Endothelial cell of hepatic sinusoid (primary cell): ENCODE data around the gene SORCS2.
"Not testable (repeated sequence)": the region's sequence is repeated elsewhere in the genome, so short reads cannot be mapped to it uniquely, and the experiment has no call there.

Experiments
- in situ Hi-C: cut with HindIII; loops from 2 replicates; pipeline ENCODE4 v1.10.0; 2017; ENCODE audit warnings: low sequenced_read_pairs

The SORCS2 gene

GRCh38 chr4:7577361-7578039 lies 385.2 kb downstream of the SORCS2 start:
- in situ Hi-C loops, result not testable (repeated sequence)

GRCh38 chr4:7581477-7581876 lies 389.1 kb downstream of the SORCS2 start:
- in situ Hi-C loops, result no loop called here

- in situ Hi-C loops, result no loop called here
Measured at GRCh38 chr4:7582313-7583097, 390.2 kb downstream of the SORCS2 start.

GRCh38 chr4:7584098-7584497 lies 391.8 kb downstream of the SORCS2 start:
- in situ Hi-C loops, result no loop called here

GRCh38 chr4:7584606-7585159 lies 392.3 kb downstream of the SORCS2 start:
- in situ Hi-C loops, result no loop called here

- in situ Hi-C loops, result no loop called here
Measured at GRCh38 chr4:7585768-7586167, 393.4 kb downstream of the SORCS2 start.

- in situ Hi-C loops, result no loop called here
Measured at GRCh38 chr4:7587433-7588405, 395.4 kb downstream of the SORCS2 start.

- in situ Hi-C loops, result no loop called here
Measured at GRCh38 chr4:7590189-7590588, 397.9 kb downstream of the SORCS2 start.

- in situ Hi-C loops, result no loop called here
Measured at GRCh38 chr4:7590899-7591298, 398.6 kb downstream of the SORCS2 start.

GRCh38 chr4:7591409-7592053 lies 399.2 kb downstream of the SORCS2 start:
- in situ Hi-C loops, result no loop called here

GRCh38 chr4:7593646-7594412 lies 401.5 kb downstream of the SORCS2 start:
- in situ Hi-C loops, result no loop called here

GRCh38 chr4:7595934-7596461 lies 403.7 kb downstream of the SORCS2 start:
- in situ Hi-C loops, result no loop called here

- in situ Hi-C loops, result no loop called here
Measured at GRCh38 chr4:7596918-7597606, 404.7 kb downstream of the SORCS2 start.

- in situ Hi-C loops, result no loop called here
Measured at GRCh38 chr4:7598939-7599790, 406.8 kb downstream of the SORCS2 start.

- in situ Hi-C loops, result no loop called here
Measured at GRCh38 chr4:7600247-7600646, 407.9 kb downstream of the SORCS2 start.

GRCh38 chr4:7602166-7602565 lies 409.8 kb downstream of the SORCS2 start:
- in situ Hi-C loops, result not testable (repeated sequence)

- in situ Hi-C loops, result loop anchor here (5.0 kb wide), 1 partner anchor 60 kb away; no protein-coding TSS in a partner anchor
Measured at GRCh38 chr4:7607156-7607910, 415.0 kb downstream of the SORCS2 start.
